ENCODE data around the gene SETD2.

Gene SETD2

GRCh38 chr3:47010111-47010712 is 153.7 kb downstream of the SETD2 start:
- TF ChIP-seq CTCF (conservative IDR thresholded peaks at IDR 0.05; ENCODE audit: low read depth), result no peak
- ChIA-PET CTCF (no interaction called here), POLR2A (ENCODE audit: low non-redundant PET) (no interaction called here)
- peak overlapping the region; percentile 83 for H3K27ac ChIP-seq
- no peak for DNase-seq (ENCODE audit: low spot score)

- H3K27ac ChIP-seq, result peak overlapping the region; percentile 83
Measured at GRCh38 chr3:47009225-47010110, 154.4 kb downstream of the SETD2 start.

GRCh38 chr3:47008851-47009224 is 155.1 kb downstream of the SETD2 start:
- no peak for DNase-seq (ENCODE audit: low spot score)
- peak overlapping the region; percentile 83 for H3K27ac ChIP-seq
- no peak for TF ChIP-seq CTCF (conservative IDR thresholded peaks at IDR 0.05; ENCODE audit: low read depth)
- CTCF ChIA-PET, result interaction anchor here (1.0 kb wide), 1 partner anchor 11 kb away, joined by 4 read pairs; no protein-coding TSS in a partner anchor
- POLR2A ChIA-PET (ENCODE audit: low non-redundant PET), result no interaction called here

More at GRCh38 chr3:47009225-47010110, 154.4 kb downstream of the SETD2 start:
- TF ChIP-seq CTCF (conservative IDR thresholded peaks at IDR 0.05; ENCODE audit: low read depth), result no peak
- POLR2A ChIA-PET (ENCODE audit: low non-redundant PET), result no interaction called here
- DNase-seq (ENCODE audit: low spot score), result peak; percentile 79
- CTCF ChIA-PET, result interaction anchor here (1.0 kb wide), 1 partner anchor 11 kb away, joined by 4 read pairs; no protein-coding TSS in a partner anchor

- CTCF ChIA-PET, result no interaction called here
- no peak for TF ChIP-seq CTCF (conservative IDR thresholded peaks at IDR 0.05; ENCODE audit: low read depth)
- DNase-seq (ENCODE audit: low spot score), result no peak
- H3K27ac ChIP-seq, result peak overlapping the region; percentile 83
- POLR2A ChIA-PET (ENCODE audit: low non-redundant PET), result no interaction called here
Measured at GRCh38 chr3:47008234-47008796, 155.6 kb downstream of the SETD2 start.

GRCh38 chr3:47007482-47008233 is 156.3 kb downstream of the SETD2 start:
- TF ChIP-seq CTCF (conservative IDR thresholded peaks at IDR 0.05; ENCODE audit: low read depth), result no peak
- ChIA-PET CTCF (no interaction called here), POLR2A (ENCODE audit: low non-redundant PET) (no interaction called here)
- H3K27ac ChIP-seq, result peak overlapping the region; percentile 83
- DNase-seq (ENCODE audit: low spot score), result no peak

- POLR2A ChIA-PET (ENCODE audit: low non-redundant PET), result no interaction called here
- no peak for DNase-seq (ENCODE audit: low spot score)
- H3K27ac ChIP-seq, result peak overlapping the region; percentile 83
- CTCF ChIA-PET, result no interaction called here
- TF ChIP-seq CTCF (conservative IDR thresholded peaks at IDR 0.05; ENCODE audit: low read depth), result no peak
Measured at GRCh38 chr3:47007001-47007400, 156.9 kb downstream of the SETD2 start.
